HepG2 (cell line): ENCODE data around the gene CYB561. TPM values are rescaled to one million over a fixed set of nuclear protein-coding genes. Genes with fewer than 3 reads are reported as not detected.
A peak's percentile ranks its signal among the peaks of the same experiment; 100 is the strongest.

ENCODE experiments used
- ADNP ChIP-seq: sonication (generic); formaldehyde crosslinking; IDR thresholded peaks from 2 replicates; pipeline ENCODE4 v1.4.0; 2020; ENCODE audit warnings: missing genetic modification reagents
- ATF7 ChIP-seq, 2 experiments: fragments of 450-650 bp in 1 of 2; sonication (generic) in 1 of 2; formaldehyde crosslinking in 1 of 2; IDR thresholded peaks; 2 replicates each; pipeline versions ENCODE4 v1.4.0 to v1.6.1; 2016 to 2020; ENCODE audit warnings: antibody characterized with exemption in 1 of 2, mild to moderate bottlenecking in 1 of 2, missing genetic modification reagents in 1 of 2
- ATM ChIP-seq: fragments of 450-650 bp; IDR thresholded peaks from 2 replicates; pipeline ENCODE4 v1.7.1; 2017; ENCODE audit warnings: mild to moderate bottlenecking, borderline replicate concordance
- CBFB ChIP-seq: sonication (generic); formaldehyde crosslinking; IDR thresholded peaks from 2 replicates; pipeline ENCODE4 v1.4.0; 2020; ENCODE audit warnings: missing genetic modification reagents
- HMGA1 ChIP-seq: sonication (generic); formaldehyde crosslinking; conservative IDR thresholded peaks from 2 replicates; pipeline ENCODE4 v1.4.0; 2020; ENCODE audit warnings: missing genetic modification reagents
- JUN ChIP-seq: sonication (generic); formaldehyde crosslinking; IDR thresholded peaks from 2 replicates; pipeline ENCODE4 v1.4.0; 2020; ENCODE audit warnings: mild to moderate bottlenecking, missing genetic modification reagents
- KDM6A ChIP-seq: IDR thresholded peaks from 2 replicates; pipeline ENCODE4 v1.6.1; 2016; ENCODE audit warnings: low read depth
- NR2F2 ChIP-seq: IDR thresholded peaks from 2 replicates; pipeline ENCODE4 v1.6.1; 2012; ENCODE audit warnings: low read depth, inconsistent platforms, borderline replicate concordance
- PAWR ChIP-seq: sonication (generic); formaldehyde crosslinking; IDR thresholded peaks from 2 replicates; pipeline ENCODE4 v1.4.0; 2020; ENCODE audit warnings: missing genetic modification reagents, mild to moderate bottlenecking, borderline replicate concordance
- ZMYM3 ChIP-seq: sonication (generic); formaldehyde crosslinking; IDR thresholded peaks from 2 replicates; pipeline ENCODE4 v1.5.1; 2020; ENCODE audit warnings: mild to moderate bottlenecking, missing genetic modification reagents
- ZNF317 ChIP-seq: sonication (generic); formaldehyde crosslinking; IDR thresholded peaks from 2 replicates; pipeline ENCODE4 v1.5.0; 2020; ENCODE audit warnings: mild to moderate bottlenecking, missing genetic modification reagents
- ZNF326 ChIP-seq: sonication (generic); formaldehyde crosslinking; IDR thresholded peaks from 2 replicates; pipeline ENCODE4 v1.4.0; 2020; ENCODE audit warnings: missing genetic modification reagents, borderline replicate concordance
- ZNF644 ChIP-seq: IDR thresholded peaks from 2 replicates; pipeline ENCODE4 v1.6.1; 2016; ENCODE audit warnings: low read depth
- ZNF724P ChIP-seq: sonication (generic); formaldehyde crosslinking; IDR thresholded peaks from 2 replicates; pipeline ENCODE4 v1.8.0; 2022; ENCODE audit warnings: missing genetic modification reagents, borderline replicate concordance
- ZNF768 ChIP-seq: sonication (generic); formaldehyde crosslinking; IDR thresholded peaks from 2 replicates; pipeline ENCODE4 v1.4.0; 2020; ENCODE audit warnings: missing genetic modification reagents
- ZSCAN9 ChIP-seq: IDR thresholded peaks from 2 replicates; pipeline ENCODE4 v1.6.1; 2016; ENCODE audit warnings: borderline replicate concordance
- polyA plus RNA-seq, 8 experiments: library from polyadenylated mRNA; depleted of rRNA in 3 of 8; stranded (reverse) in 7 of 8; unstranded in 1 of 8; fragments of >200 nt; fragmentation: Illumina TruSeq in 4 of 8; extraction: Trizol in 4 of 8; gene quantifications; 2 replicates each; pipeline versions ENCODE4 v1.2.1 to v1.2.3, GENCODE V29; 2011 to 2016; ENCODE audit warnings: low read depth in 4 of 8, missing spikeins in 1 of 8, mixed read lengths in 1 of 8; ENCODE audit not compliant: insufficient read depth in 1 of 8
- total RNA-seq, 5 experiments: library from RNA; depleted of rRNA; stranded (reverse); fragments of >200 nt; fragmentation: Illumina TruSeq; extraction: Trizol; gene quantifications; 2 replicates each; pipeline ENCODE4 v1.2.3, GENCODE V29; 2016; ENCODE audit warnings: low read depth in 1 of 5
- TF ChIP-seq, protein P1 (sequence below): sonication (generic); formaldehyde crosslinking; IDR thresholded peaks from 2 replicates; pipeline ENCODE4 v1.4.0; 2020; ENCODE audit warnings: missing genetic modification reagents
- TF ChIP-seq, protein P2 (sequence below): sonication (generic); formaldehyde crosslinking; IDR thresholded peaks from 2 replicates; pipeline ENCODE4 v1.4.0; 2020; ENCODE audit warnings: missing genetic modification reagents, borderline replicate concordance
- TF ChIP-seq, protein P3 (sequence below): sonication (generic); formaldehyde crosslinking; IDR thresholded peaks from 2 replicates; pipeline ENCODE4 v1.5.1; 2020; ENCODE audit warnings: missing genetic modification reagents, mild to moderate bottlenecking, borderline replicate concordance
- TF ChIP-seq, protein P4 (sequence below): sonication (generic); IDR thresholded peaks from 2 replicates; pipeline ENCODE4 v1.6.1; 2016; ENCODE audit warnings: low read depth, borderline replicate concordance
- TF ChIP-seq, protein P5 (sequence below): sonication (generic); formaldehyde crosslinking; IDR thresholded peaks from 2 replicates; pipeline ENCODE4 v1.5.0; 2020; ENCODE audit warnings: missing genetic modification reagents

The CYB561 gene
- total and polyA plus RNA-seq, 2 of the 13 experiments (the other 11 are each of a cell fraction or from before 2014, with no cell fraction given): 1.5 to 6.7 TPM

DNA sequence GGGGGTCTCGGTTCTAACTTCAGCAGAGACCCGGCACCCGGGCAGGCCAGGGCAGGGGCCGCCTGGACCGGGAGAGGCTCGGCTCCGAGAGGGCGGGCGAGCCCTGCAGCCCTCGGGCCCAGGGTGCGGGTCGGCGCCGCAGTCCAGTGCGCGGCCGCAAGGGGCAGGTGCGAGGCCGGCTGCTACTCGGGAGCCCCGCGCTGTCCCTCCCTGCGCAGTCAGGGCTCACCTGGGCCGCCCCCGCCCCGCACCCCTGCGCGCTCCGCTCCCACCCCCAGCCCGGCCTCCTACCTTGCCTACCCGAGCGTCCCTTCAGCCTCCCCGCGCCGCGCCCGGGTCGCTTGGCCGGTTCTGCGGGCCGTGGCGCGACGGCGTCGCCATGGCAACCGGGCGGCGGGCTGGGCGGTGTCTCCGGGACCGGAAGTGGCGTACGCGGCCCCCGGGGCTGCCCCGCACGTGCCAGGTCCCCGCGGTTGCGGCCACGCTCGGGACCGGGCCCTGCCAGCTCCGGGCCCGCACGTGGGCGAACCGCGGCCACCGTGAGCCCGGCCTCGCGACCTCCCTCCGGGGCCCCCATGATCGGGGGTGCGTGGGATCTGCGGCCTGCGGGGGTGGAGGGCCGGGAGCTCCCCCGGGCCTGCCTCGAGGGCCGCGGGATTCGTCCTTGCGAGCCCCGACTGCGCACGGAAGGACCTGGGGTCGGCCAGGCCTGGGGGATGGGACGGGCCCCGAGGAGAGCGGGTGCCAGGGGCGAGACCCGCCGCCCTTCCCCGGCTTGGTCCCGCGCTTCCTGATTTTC is at the start of gene CYB561 (continued):
- TF ChIP-seq, protein P1, sequence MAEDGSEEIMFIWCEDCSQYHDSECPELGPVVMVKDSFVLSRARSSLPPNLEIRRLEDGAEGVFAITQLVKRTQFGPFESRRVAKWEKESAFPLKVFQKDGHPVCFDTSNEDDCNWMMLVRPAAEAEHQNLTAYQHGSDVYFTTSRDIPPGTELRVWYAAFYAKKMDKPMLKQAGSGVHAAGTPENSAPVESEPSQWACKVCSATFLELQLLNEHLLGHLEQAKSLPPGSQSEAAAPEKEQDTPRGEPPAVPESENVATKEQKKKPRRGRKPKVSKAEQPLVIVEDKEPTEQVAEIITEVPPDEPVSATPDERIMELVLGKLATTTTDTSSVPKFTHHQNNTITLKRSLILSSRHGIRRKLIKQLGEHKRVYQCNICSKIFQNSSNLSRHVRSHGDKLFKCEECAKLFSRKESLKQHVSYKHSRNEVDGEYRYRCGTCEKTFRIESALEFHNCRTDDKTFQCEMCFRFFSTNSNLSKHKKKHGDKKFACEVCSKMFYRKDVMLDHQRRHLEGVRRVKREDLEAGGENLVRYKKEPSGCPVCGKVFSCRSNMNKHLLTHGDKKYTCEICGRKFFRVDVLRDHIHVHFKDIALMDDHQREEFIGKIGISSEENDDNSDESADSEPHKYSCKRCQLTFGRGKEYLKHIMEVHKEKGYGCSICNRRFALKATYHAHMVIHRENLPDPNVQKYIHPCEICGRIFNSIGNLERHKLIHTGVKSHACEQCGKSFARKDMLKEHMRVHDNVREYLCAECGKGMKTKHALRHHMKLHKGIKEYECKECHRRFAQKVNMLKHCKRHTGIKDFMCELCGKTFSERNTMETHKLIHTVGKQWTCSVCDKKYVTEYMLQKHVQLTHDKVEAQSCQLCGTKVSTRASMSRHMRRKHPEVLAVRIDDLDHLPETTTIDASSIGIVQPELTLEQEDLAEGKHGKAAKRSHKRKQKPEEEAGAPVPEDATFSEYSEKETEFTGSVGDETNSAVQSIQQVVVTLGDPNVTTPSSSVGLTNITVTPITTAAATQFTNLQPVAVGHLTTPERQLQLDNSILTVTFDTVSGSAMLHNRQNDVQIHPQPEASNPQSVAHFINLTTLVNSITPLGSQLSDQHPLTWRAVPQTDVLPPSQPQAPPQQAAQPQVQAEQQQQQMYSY (CRISPR knock-in tag): no peak
- TF ChIP-seq CBFB (CRISPR knock-in tag) (no peak), ZMYM3 (CRISPR knock-in tag) (no peak), ADNP (CRISPR knock-in tag) (no peak), ZNF768 (no peak; the same call in 1 of the 2 replicates), HMGA1 (CRISPR knock-in tag) (no peak), ATM (no peak), JUN (CRISPR knock-in tag) (no peak), KDM6A (CRISPR knock-in tag) (no peak), ZNF317 (CRISPR knock-in tag) (no peak), NR2F2 (no peak), ZNF724P (CRISPR knock-in tag) (no peak; the same call in 1 of the 2 replicates), ATF7 (IDR thresholded peaks at IDR 0.05) (no peak), ATF7 (CRISPR knock-in tag; IDR thresholded peaks at IDR 0.05) (no peak), ZNF644 (CRISPR knock-in tag) (no peak), ZNF326 (CRISPR knock-in tag) (no peak), ZSCAN9 (CRISPR knock-in tag) (no peak), PAWR (CRISPR knock-in tag) (0 out of 2 replicates have a peak, but pooled peaks have one; percentile 17)
- TF ChIP-seq, protein P2, sequence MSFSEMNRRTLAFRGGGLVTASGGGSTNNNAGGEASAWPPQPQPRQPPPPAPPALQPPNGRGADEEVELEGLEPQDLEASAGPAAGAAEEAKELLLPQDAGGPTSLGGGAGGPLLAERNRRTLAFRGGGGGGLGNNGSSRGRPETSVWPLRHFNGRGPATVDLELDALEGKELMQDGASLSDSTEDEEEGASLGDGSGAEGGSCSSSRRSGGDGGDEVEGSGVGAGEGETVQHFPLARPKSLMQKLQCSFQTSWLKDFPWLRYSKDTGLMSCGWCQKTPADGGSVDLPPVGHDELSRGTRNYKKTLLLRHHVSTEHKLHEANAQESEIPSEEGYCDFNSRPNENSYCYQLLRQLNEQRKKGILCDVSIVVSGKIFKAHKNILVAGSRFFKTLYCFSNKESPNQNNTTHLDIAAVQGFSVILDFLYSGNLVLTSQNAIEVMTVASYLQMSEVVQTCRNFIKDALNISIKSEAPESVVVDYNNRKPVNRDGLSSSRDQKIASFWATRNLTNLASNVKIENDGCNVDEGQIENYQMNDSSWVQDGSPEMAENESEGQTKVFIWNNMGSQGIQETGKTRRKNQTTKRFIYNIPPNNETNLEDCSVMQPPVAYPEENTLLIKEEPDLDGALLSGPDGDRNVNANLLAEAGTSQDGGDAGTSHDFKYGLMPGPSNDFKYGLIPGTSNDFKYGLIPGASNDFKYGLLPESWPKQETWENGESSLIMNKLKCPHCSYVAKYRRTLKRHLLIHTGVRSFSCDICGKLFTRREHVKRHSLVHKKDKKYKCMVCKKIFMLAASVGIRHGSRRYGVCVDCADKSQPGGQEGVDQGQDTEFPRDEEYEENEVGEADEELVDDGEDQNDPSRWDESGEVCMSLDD: no peak
- TF ChIP-seq, protein P3, sequence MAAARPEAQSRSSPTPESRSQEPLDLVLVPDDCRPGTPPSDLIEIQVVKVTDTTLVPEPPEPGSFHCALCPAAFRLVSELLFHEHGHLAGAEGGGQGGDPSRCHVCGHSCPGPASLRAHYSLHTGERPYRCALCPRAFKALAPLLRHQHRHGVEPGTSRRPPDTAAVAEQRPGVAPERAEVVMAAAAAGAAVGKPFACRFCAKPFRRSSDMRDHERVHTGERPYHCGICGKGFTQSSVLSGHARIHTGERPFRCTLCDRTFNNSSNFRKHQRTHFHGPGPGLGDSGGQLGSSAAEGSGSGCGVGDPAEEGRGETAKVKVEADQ (CRISPR knock-in tag): no peak
- TF ChIP-seq, protein P4, sequence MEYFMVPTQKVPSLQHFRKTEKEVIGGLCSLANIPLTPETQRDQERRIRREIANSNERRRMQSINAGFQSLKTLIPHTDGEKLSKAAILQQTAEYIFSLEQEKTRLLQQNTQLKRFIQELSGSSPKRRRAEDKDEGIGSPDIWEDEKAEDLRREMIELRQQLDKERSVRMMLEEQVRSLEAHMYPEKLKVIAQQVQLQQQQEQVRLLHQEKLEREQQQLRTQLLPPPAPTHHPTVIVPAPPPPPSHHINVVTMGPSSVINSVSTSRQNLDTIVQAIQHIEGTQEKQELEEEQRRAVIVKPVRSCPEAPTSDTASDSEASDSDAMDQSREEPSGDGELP: no peak
- TF ChIP-seq, protein P5, sequence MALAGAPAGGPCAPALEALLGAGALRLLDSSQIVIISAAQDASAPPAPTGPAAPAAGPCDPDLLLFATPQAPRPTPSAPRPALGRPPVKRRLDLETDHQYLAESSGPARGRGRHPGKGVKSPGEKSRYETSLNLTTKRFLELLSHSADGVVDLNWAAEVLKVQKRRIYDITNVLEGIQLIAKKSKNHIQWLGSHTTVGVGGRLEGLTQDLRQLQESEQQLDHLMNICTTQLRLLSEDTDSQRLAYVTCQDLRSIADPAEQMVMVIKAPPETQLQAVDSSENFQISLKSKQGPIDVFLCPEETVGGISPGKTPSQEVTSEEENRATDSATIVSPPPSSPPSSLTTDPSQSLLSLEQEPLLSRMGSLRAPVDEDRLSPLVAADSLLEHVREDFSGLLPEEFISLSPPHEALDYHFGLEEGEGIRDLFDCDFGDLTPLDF (CRISPR knock-in tag): no peak
